T-cell (primary cell): Measurements from ENCODE around the gene AFDN. TPM values are rescaled to one million over a fixed set of nuclear protein-coding genes. Genes with fewer than 3 reads are reported as not detected.

Experiments used
- ATAC-seq, 4 experiments: fragments of 200-7000 bp in 3 of 4; fragments of 150-1000 bp in 1 of 4; cut with Tn5 transposase; replicated peaks in 1 of 4; 1 replicate in 3 of 4; 2 replicates in 1 of 4; pipeline ENCODE4 v1.10.0; 2021; ENCODE audit warnings: moderate library complexity in 3 of 4, mild to moderate bottlenecking in 2 of 4, moderate number of reproducible peaks in 1 of 4
- CTCF ChIA-PET, 2 donors: fragments of 300-600 bp; sonication (Branson Sonifier 250); formaldehyde crosslinking; loops; one replicate each; lab custom pipeline; 2022; ENCODE audit warnings: antibody characterized with exemption in 2 of 2; lab: Charles Lee
- POLR2A ChIA-PET, 2 donors: fragments of 300-600 bp; sonication (Branson Sonifier 250); formaldehyde crosslinking; loops; one replicate each; lab custom pipeline; 2022; ENCODE audit warnings: antibody characterized with exemption in 2 of 2; lab: Charles Lee
- DNase-seq, 35 experiments: peaks; one replicate each; pipeline versions ENCODE4 v3.0.0 to v3.0.0-alpha.2; 2013 to 2023
- H3K27ac ChIP-seq: one replicate; pipeline ENCODE4 v1.5.1; 2013; ENCODE audit warnings: low read length
- H3K27me3 ChIP-seq, 2 experiments: replicated peaks in 1 of 2; 1 replicate in 1 of 2; 2 replicates in 1 of 2; pipeline versions ENCODE4 v1.6.1 to v1.7.0; 2013; ENCODE audit warnings: low read length in 1 of 2, mixed read lengths in 1 of 2; ENCODE audit not compliant: control insufficient read depth in 2 of 2, insufficient read depth in 2 of 2; ENCODE audit errors: extremely low read depth in 1 of 2
- H3K36me3 ChIP-seq, 2 donors: 1 replicate in 1 of 2; 2 replicates in 1 of 2; pipeline versions ENCODE4 v1.6.1 to v1.7.0; 2013; ENCODE audit warnings: low read length in 1 of 2; ENCODE audit not compliant: control insufficient read depth in 2 of 2, insufficient read depth in 1 of 2; ENCODE audit errors: extremely low read depth in 1 of 2
- H3K4me1 ChIP-seq, 2 experiments: 1 replicate in 1 of 2; 2 replicates in 1 of 2; pipeline versions ENCODE4 v1.6.1 to v1.7.0; 2013; ENCODE audit warnings: low read length in 2 of 2, mixed read lengths in 1 of 2; ENCODE audit not compliant: insufficient read depth in 2 of 2, control insufficient read depth in 1 of 2; ENCODE audit errors: extremely low read depth in 1 of 2
- H3K4me3 ChIP-seq, 2 donors: 1 replicate in 1 of 2; 2 replicates in 1 of 2; pipeline versions ENCODE4 v1.5.1 to v1.7.0; 2013; ENCODE audit warnings: mild to moderate bottlenecking in 2 of 2, low read length in 1 of 2, moderate library complexity in 1 of 2; ENCODE audit not compliant: control insufficient read depth in 1 of 2; ENCODE audit errors: extremely low read depth in 1 of 2
- H3K9me3 ChIP-seq: 2 replicates; pipeline ENCODE4 v1.7.0; 2013
- H3K27ac Mint-ChIP-seq, 2 donors: one replicate each; pipeline ENCODE4 v1.8.0; 2020 to 2021; ENCODE audit warnings: mild to moderate bottlenecking in 2 of 2, mixed read lengths in 2 of 2
- H3K27me3 Mint-ChIP-seq, 2 donors: one replicate each; pipeline ENCODE4 v1.8.0; 2021 to 2022; ENCODE audit warnings: mixed read lengths in 2 of 2
- H3K36me3 Mint-ChIP-seq: one replicate; pipeline ENCODE4 v1.8.0; 2021; ENCODE audit warnings: mixed read lengths
- H3K4me1 Mint-ChIP-seq, 3 donors: one replicate each; pipeline ENCODE4 v1.8.0; 2020 to 2022; ENCODE audit warnings: mixed read lengths in 3 of 3, mild to moderate bottlenecking in 1 of 3
- H3K4me3 Mint-ChIP-seq, 3 donors: one replicate each; pipeline ENCODE4 v1.8.0; 2020 to 2022; ENCODE audit warnings: mild to moderate bottlenecking in 3 of 3, mixed read lengths in 3 of 3, moderate library complexity in 3 of 3
- H3K9me3 Mint-ChIP-seq, 3 donors: one replicate each; pipeline ENCODE4 v1.8.0; 2020 to 2022; ENCODE audit warnings: mixed read lengths in 3 of 3
- WGBS: methylation state at CpG from one replicate; pipeline ENCODE4 v1.1.5; 2013; ENCODE audit warnings: missing lambda C conversion rate; ENCODE audit not compliant: insufficient coverage; 5-methylcytosine and 5-hydroxymethylcytosine counted together
- total RNA-seq, 35 experiments: library from RNA in 6 of 35; stranded (reverse) in 6 of 35; fragments of 120-200 nt in 1 of 35; gene quantifications; one replicate each; pipeline versions ENCODE4 v1.2.1 to v1.2.4 and lab custom pipeline; 2013 to 2026

The AFDN gene
- total RNA-seq, 5 donors from 2014 or later (not counting 1 experiment from before 2014, with no cell fraction given): 10.6 to 30.3 (median 20.7) TPM

GRCh38 chr6:167843023-167843422, 16.3 kb downstream of the AFDN start:
- ChIA-PET CTCF (interaction anchor here in 1 of 2 donors (0.7 kb wide), 1 partner anchor 1027 kb away, joined by 3 read pairs; no protein-coding TSS in a partner anchor), POLR2A (no interaction called here)
- Mint-ChIP-seq H3K4me3 (no peak overlapping the region), H3K27ac (no peak overlapping the region), H3K4me1 (no peaks in the 10 kb centered on the region), H3K36me3 (no peaks in the 10 kb centered on the region), H3K27me3 (peaks cover 10 to 19% of the 10 kb centered on the region in 2 donors), H3K9me3 (no peaks in the 10 kb centered on the region)
- Histone ChIP-seq H3K27me3 (peaks cover 3 to 7% of the 10 kb centered on the region in 2 experiments), H3K4me1 (no peaks in the 10 kb centered on the region), H3K36me3 (no peaks in the 10 kb centered on the region), H3K9me3 (no peaks in the 10 kb centered on the region), H3K4me3 (no peak overlapping the region), H3K27ac (no peak overlapping the region)
- WGBS: no CpG with 5 or more reads among the region's 1 CpG
- no peak for ATAC-seq
- DNase-seq: no peak

- Mint-ChIP-seq H3K27me3 (peaks cover 11 to 20% of the 10 kb centered on the region in 2 donors), H3K9me3 (no peaks in the 10 kb centered on the region), H3K27ac (no peak overlapping the region), H3K36me3 (no peaks in the 10 kb centered on the region), H3K4me1 (peaks cover 0 to 7% (median 0%) of the 10 kb centered on the region in 3 donors), H3K4me3 (no peak overlapping the region)
- no CpG with 5 or more reads among the region's 4 CpGs for WGBS
- H3K9me3 ChIP-seq: no peaks in the 10 kb centered on the region
- no peak overlapping the region for H3K4me3 ChIP-seq
- no peak for ATAC-seq
- H3K27me3 ChIP-seq: peaks cover 3 to 4% of the 10 kb centered on the region in 2 experiments
- no peak overlapping the region for H3K27ac ChIP-seq
- no peak for DNase-seq
- CTCF ChIA-PET: interaction anchor here in 1 of 2 donors (0.7 kb wide), 1 partner anchor 687 kb away, joined by 6 read pairs; no protein-coding TSS in a partner anchor
- H3K36me3 ChIP-seq: no peaks in the 10 kb centered on the region
- POLR2A ChIA-PET: no interaction called here
- no peaks in the 10 kb centered on the region for H3K4me1 ChIP-seq
These were observed 19.1 kb downstream of the AFDN start for GRCh38 chr6:167845856-167846255.

- Mint-ChIP-seq H3K4me1 (peaks cover 0 to 10% (median 0%) of the 10 kb centered on the region in 3 donors), H3K27me3 (peaks cover 14 to 22% of the 10 kb centered on the region in 2 donors), H3K36me3 (no peaks in the 10 kb centered on the region), H3K9me3 (no peaks in the 10 kb centered on the region), H3K27ac (no peak overlapping the region), H3K4me3 (no peak overlapping the region)
- Histone ChIP-seq H3K4me1 (no peaks in the 10 kb centered on the region), H3K36me3 (no peaks in the 10 kb centered on the region), H3K27ac (no peak overlapping the region), H3K4me3 (no peak overlapping the region), H3K27me3 (peaks cover 3 to 7% of the 10 kb centered on the region in 2 experiments), H3K9me3 (no peaks in the 10 kb centered on the region)
- CTCF ChIA-PET: interaction anchor here in 1 of 2 donors (0.6 kb wide), 1 partner anchor 17 kb away, joined by 4 read pairs; no protein-coding TSS in a partner anchor
- DNase-seq (no peak), ATAC-seq (no peak)
- POLR2A ChIA-PET: no interaction called here
- 81% methylated on average over 4 of the region's 6 CpGs for WGBS
These were observed 20.4 kb downstream of the AFDN start for GRCh38 chr6:167846997-167847606.

GRCh38 chr6:167847936-167848335, 21.2 kb downstream of the AFDN start:
- no peaks in the 10 kb centered on the region for H3K9me3 Mint-ChIP-seq
- ATAC-seq (no peak), DNase-seq (no peak)
- ChIA-PET CTCF (no interaction called here), POLR2A (no interaction called here)
- H3K4me3 ChIP-seq: no peak overlapping the region
- H3K36me3 ChIP-seq: no peaks in the 10 kb centered on the region
- H3K4me1 Mint-ChIP-seq: peaks cover 0 to 10% (median 0%) of the 10 kb centered on the region in 3 donors
- peaks cover 16 to 25% of the 10 kb centered on the region in 2 donors for H3K27me3 Mint-ChIP-seq
- H3K4me1 ChIP-seq: no peaks in the 10 kb centered on the region
- H3K36me3 Mint-ChIP-seq: no peaks in the 10 kb centered on the region
- H3K27ac ChIP-seq: no peak overlapping the region
- peaks cover 3 to 7% of the 10 kb centered on the region in 2 experiments for H3K27me3 ChIP-seq
- H3K9me3 ChIP-seq: no peaks in the 10 kb centered on the region
- H3K4me3 Mint-ChIP-seq: no peak overlapping the region
- WGBS: no CpG with 5 or more reads among the region's 1 CpG
- H3K27ac Mint-ChIP-seq: no peak overlapping the region

- Mint-ChIP-seq H3K9me3 (no peaks in the 10 kb centered on the region), H3K27ac (no peak overlapping the region), H3K4me3 (no peak overlapping the region), H3K36me3 (no peaks in the 10 kb centered on the region), H3K27me3 (peaks cover 14 to 26% of the 10 kb centered on the region in 2 donors), H3K4me1 (peaks cover 0 to 10% (median 0%) of the 10 kb centered on the region in 3 donors)
- ATAC-seq (no peak), DNase-seq (no peak)
- H3K27me3 ChIP-seq: peaks cover 3 to 7% of the 10 kb centered on the region in 2 experiments
- no peaks in the 10 kb centered on the region for H3K9me3 ChIP-seq
- H3K36me3 ChIP-seq: no peaks in the 10 kb centered on the region
- H3K4me1 ChIP-seq: no peaks in the 10 kb centered on the region
- ChIA-PET POLR2A (no interaction called here), CTCF (no interaction called here)
- no CpG with 5 or more reads among the region's 4 CpGs for WGBS
- H3K4me3 ChIP-seq: no peak overlapping the region
- no peak overlapping the region for H3K27ac ChIP-seq
These were observed 22.1 kb downstream of the AFDN start for GRCh38 chr6:167848783-167849182.

- Histone ChIP-seq H3K9me3 (no peaks in the 10 kb centered on the region), H3K36me3 (no peaks in the 10 kb centered on the region), H3K27ac (no peak overlapping the region), H3K4me1 (no peaks in the 10 kb centered on the region), H3K27me3 (peaks cover 3 to 7% of the 10 kb centered on the region in 2 experiments), H3K4me3 (no peak overlapping the region)
- WGBS: no CpG with 5 or more reads among the region's 4 CpGs
- POLR2A ChIA-PET: no interaction called here
- H3K4me3 Mint-ChIP-seq: no peak overlapping the region
- H3K4me1 Mint-ChIP-seq: peaks cover 0 to 10% (median 0%) of the 10 kb centered on the region in 3 donors
- DNase-seq: no peak
- H3K27ac Mint-ChIP-seq: peak overlapping the region in 1 of 2 donors; percentile 30
- no peaks in the 10 kb centered on the region for H3K36me3 Mint-ChIP-seq
- H3K27me3 Mint-ChIP-seq: peaks cover 15 to 24% of the 10 kb centered on the region in 2 donors
- CTCF ChIA-PET: no interaction called here
- ATAC-seq: no peak
- no peaks in the 10 kb centered on the region for H3K9me3 Mint-ChIP-seq
These were observed 23.2 kb downstream of the AFDN start for GRCh38 chr6:167849846-167850459.
